Stimulated activated CD8-positive, alpha-beta memory T cell treated with anti-CD3 and anti-CD28 coated beads, Interleukin-4, amount 100 ng/mL, for 24 hours (primary cell): ENCODE measurements around the gene COPZ1.
A peak's percentile ranks its signal among the peaks of the same experiment; 100 is the strongest.
"Not testable (repeated sequence)": the region's sequence is repeated elsewhere in the genome, so short reads cannot be mapped to it uniquely, and the experiment has no call there.

Experiments used
- DNase-seq: peaks from one replicate; pipeline ENCODE4 v3.0.0-alpha.2; 2020; ENCODE audit warnings: low read depth

The COPZ1 gene

GRCh38 chr12:54324617-54325441 lies at the start of gene COPZ1:
COPZ1 (plus strand) TSS chr12:54325131; CDS start chr12:54325164, 33 bp downstream.
- peak; percentile 86 for DNase-seq

GRCh38 chr12:54276368-54276767 lies 48.6 kb upstream of the COPZ1 start:
- no peak for DNase-seq

- no peak for DNase-seq
These were observed 47.1 kb upstream of the COPZ1 start for GRCh38 chr12:54277823-54278276.

GRCh38 chr12:54279227-54279631 lies 45.7 kb upstream of the COPZ1 start:
- no peak for DNase-seq

GRCh38 chr12:54279632-54280467 lies 45.1 kb upstream of the COPZ1 start, which contains the start of gene CBX5:
CBX5 (minus strand) TSS chr12:54280122; CDS start chr12:54257650, 22,472 bp downstream.
- peak; percentile 99 for DNase-seq

GRCh38 chr12:54280468-54281260 lies 44.3 kb upstream of the COPZ1 start, which contains the start of gene HNRNPA1:
HNRNPA1 (plus strand) TSS chr12:54280726; CDS start chr12:54280808, 82 bp downstream.
- DNase-seq, result peak; percentile 89

GRCh38 chr12:54281261-54281638 lies 43.7 kb upstream of the COPZ1 start:
- not testable (repeated sequence) for DNase-seq

- DNase-seq, result not testable (repeated sequence)
These were observed 43.2 kb upstream of the COPZ1 start for GRCh38 chr12:54281694-54282093.

- peak; percentile 28 for DNase-seq
These were observed 41.9 kb upstream of the COPZ1 start for GRCh38 chr12:54282949-54283593.

GRCh38 chr12:54284070-54284780 lies 40.7 kb upstream of the COPZ1 start:
- not testable (repeated sequence) for DNase-seq

- DNase-seq, result no peak
These were observed 39.5 kb upstream of the COPZ1 start for GRCh38 chr12:54285150-54286041.

GRCh38 chr12:54286042-54287030 lies 38.6 kb upstream of the COPZ1 start:
- no peak for DNase-seq

GRCh38 chr12:54287261-54288157 lies 37.4 kb upstream of the COPZ1 start:
- DNase-seq, result no peak

GRCh38 chr12:54292083-54292930 lies 32.6 kb upstream of the COPZ1 start:
- no peak for DNase-seq

- DNase-seq, result no peak
These were observed 32.0 kb upstream of the COPZ1 start for GRCh38 chr12:54292931-54293241.

- DNase-seq, result peak; percentile 37
These were observed 30.6 kb upstream of the COPZ1 start for GRCh38 chr12:54294152-54294952.
